ENCODE data around the gene PCLO. TPM values are rescaled to one million over a fixed set of nuclear protein-coding genes. Genes with fewer than 3 reads are reported as not detected.

Gene PCLO
- total RNA-seq, 1 experiment from 2014 or later, result 7.5 TPM

DNA sequence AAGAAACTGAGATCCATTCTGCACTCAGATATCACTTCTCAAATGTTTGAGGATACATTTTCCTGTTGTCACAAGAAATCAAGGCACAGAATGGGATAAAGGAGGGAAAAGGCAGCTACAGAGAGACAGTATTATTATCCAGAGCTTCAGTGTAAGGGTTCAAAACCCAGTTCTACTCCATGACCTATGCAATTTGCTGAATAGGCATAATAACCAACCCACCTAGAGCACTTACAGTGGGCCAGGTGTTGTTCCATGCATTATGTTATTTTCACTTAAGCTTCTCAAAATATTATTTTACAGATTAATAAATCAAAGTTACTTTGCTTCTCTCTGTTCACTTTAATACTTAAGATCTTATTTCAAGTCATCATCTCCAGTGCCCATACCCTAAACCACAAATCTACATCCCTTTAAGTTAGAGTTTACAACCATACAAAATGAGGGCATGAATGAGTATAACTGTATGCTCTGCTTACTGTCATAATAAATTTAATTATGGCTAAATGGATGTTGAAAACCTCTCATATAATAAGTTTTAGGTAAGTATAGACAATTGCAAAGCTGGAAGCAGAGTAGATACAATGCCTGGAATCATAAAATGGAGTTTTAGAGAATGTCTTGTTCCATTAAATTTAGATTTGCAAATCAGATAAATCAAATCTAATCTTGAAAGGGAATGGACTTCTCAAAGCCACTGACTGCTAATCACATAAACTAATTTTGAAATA is 28.1 kb upstream of the PCLO start:
- Histone ChIP-seq H3K9me2 (replicated peaks; ENCODE audit: low read length) (no peaks in the 10 kb centered on the region), H3F3A (ENCODE audit: low read length, unreplicated experiment) (no peaks in the 10 kb centered on the region), H4K20me1 (ENCODE audit: low read length) (no peaks in the 10 kb centered on the region), H3K9ac (ENCODE audit: low read length) (no peak overlapping the region), H3K27me3 (ENCODE audit: low read length) (no peaks in the 10 kb centered on the region), H2AFZ (ENCODE audit: low read length) (no peak overlapping the region), H3K36me3 (ENCODE audit: low read depth, low read length) (no peaks in the 10 kb centered on the region), H3K4me2 (ENCODE audit: low read length) (no peak overlapping the region), H3K27ac (ENCODE audit: low read length) (no peak overlapping the region), H3K4me1 (ENCODE audit: insufficient read depth, low read length) (no peaks in the 10 kb centered on the region), H3K4me3 (ENCODE audit: low read length) (no peak overlapping the region), H3K9me3 (ENCODE audit: low read length) (no peaks in the 10 kb centered on the region), H3K79me2 (ENCODE audit: low read length) (no peaks in the 10 kb centered on the region)
- TF ChIP-seq, protein P1, sequence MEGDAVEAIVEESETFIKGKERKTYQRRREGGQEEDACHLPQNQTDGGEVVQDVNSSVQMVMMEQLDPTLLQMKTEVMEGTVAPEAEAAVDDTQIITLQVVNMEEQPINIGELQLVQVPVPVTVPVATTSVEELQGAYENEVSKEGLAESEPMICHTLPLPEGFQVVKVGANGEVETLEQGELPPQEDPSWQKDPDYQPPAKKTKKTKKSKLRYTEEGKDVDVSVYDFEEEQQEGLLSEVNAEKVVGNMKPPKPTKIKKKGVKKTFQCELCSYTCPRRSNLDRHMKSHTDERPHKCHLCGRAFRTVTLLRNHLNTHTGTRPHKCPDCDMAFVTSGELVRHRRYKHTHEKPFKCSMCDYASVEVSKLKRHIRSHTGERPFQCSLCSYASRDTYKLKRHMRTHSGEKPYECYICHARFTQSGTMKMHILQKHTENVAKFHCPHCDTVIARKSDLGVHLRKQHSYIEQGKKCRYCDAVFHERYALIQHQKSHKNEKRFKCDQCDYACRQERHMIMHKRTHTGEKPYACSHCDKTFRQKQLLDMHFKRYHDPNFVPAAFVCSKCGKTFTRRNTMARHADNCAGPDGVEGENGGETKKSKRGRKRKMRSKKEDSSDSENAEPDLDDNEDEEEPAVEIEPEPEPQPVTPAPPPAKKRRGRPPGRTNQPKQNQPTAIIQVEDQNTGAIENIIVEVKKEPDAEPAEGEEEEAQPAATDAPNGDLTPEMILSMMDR (conservative IDR thresholded peaks at IDR 0.05; ENCODE audit: low read depth, low read length), result no peak
- TF ChIP-seq EZH2phosphoT487 (IDR thresholded peaks at IDR 0.05; ENCODE audit: borderline replicate concordance, low read length) (no peak), EZH2 (IDR thresholded peaks at IDR 0.05; ENCODE audit: low read length, unreplicated experiment) (no peak)
- BruUV-seq (replicated peaks), result no TSS peak
- ATAC-seq, result no peak
- intact Hi-C loops (cut with micrococcal nuclease), result no loop called here
- CTCF ChIA-PET, result no interaction called here
- DNase-seq, result no peak
- POLR2A ChIA-PET (ENCODE audit: unreplicated experiment), result no interaction called here

DNA sequence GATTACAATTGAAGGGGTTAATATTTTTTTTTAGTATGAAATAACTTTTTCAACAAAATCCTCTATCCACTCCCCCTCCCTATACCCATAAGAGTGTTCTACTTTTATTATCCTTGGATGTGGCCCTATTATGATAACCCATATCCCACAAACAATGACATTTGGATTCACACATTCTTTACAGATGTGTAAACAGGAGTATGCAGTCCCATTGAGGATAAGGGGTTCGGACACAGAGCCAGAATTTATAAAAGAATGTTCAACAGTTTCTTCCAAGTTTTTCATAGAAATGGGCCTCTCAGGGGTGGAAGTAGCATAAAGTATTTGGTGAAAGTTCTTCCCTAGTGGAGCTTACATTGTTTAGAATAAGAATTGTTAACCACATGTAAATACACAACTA is 16.1 kb upstream of the PCLO start:
- Histone ChIP-seq H2AFZ (ENCODE audit: low read length) (no peak overlapping the region), H3K9me2 (replicated peaks; ENCODE audit: low read length) (no peaks in the 10 kb centered on the region), H3K27me3 (ENCODE audit: low read length) (no peaks in the 10 kb centered on the region), H4K20me1 (ENCODE audit: low read length) (no peaks in the 10 kb centered on the region), H3K9ac (ENCODE audit: low read length) (no peak overlapping the region), H3K36me3 (ENCODE audit: low read depth, low read length) (no peaks in the 10 kb centered on the region), H3K4me3 (ENCODE audit: low read length) (no peak overlapping the region), H3K4me2 (ENCODE audit: low read length) (no peak overlapping the region), H3F3A (ENCODE audit: low read length, unreplicated experiment) (no peaks in the 10 kb centered on the region), H3K79me2 (ENCODE audit: low read length) (no peaks in the 10 kb centered on the region), H3K4me1 (ENCODE audit: insufficient read depth, low read length) (no peaks in the 10 kb centered on the region), H3K27ac (ENCODE audit: low read length) (no peak overlapping the region), H3K9me3 (ENCODE audit: low read length) (no peaks in the 10 kb centered on the region)
- no peak for DNase-seq
- ChIA-PET CTCF (no interaction called here), POLR2A (ENCODE audit: unreplicated experiment) (interaction anchor here (0.7 kb wide), 1 partner anchor 482 kb away, joined by 5 read pairs; no protein-coding TSS in a partner anchor)
- intact Hi-C loops (cut with micrococcal nuclease), result no loop called here
- no TSS peak for BruUV-seq (replicated peaks)
- ATAC-seq, result no peak
- TF ChIP-seq EZH2phosphoT487 (IDR thresholded peaks at IDR 0.05; ENCODE audit: borderline replicate concordance, low read length) (no peak), EZH2 (IDR thresholded peaks at IDR 0.05; ENCODE audit: low read length, unreplicated experiment) (no peak)
- TF ChIP-seq, protein P1 (conservative IDR thresholded peaks at IDR 0.05; ENCODE audit: low read depth, low read length), result no peak

DNA sequence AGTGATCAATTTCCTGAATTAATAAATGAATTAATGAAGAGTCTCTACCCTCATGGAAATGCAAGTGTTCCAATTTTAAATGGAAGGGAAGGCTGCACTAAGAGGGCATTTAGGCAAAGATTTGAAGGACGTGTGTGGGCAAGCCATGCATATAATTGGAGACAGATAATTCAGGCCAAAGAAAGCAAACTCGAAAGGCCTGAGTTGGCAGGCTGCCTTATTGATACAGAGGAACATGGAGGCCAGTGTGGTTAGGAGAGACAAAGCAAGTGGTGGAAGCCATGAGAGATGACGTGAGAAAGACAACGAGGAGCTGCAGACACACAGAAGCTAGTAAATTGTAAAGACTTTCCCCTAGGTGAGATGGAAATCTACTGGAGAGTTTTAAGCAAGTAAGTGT is 15.4 kb upstream of the PCLO start:
- no peaks in the 10 kb centered on the region for H3K36me3 ChIP-seq (ENCODE audit: low read depth, low read length)
- H3K4me1 ChIP-seq (ENCODE audit: insufficient read depth, low read length), result no peaks in the 10 kb centered on the region
- no peaks in the 10 kb centered on the region for H3K9me2 ChIP-seq (replicated peaks; ENCODE audit: low read length)
- DNase-seq (no peak), ATAC-seq (no peak)
- H3F3A ChIP-seq (ENCODE audit: low read length, unreplicated experiment), result no peaks in the 10 kb centered on the region
- ChIA-PET CTCF (no interaction called here), POLR2A (ENCODE audit: unreplicated experiment) (no interaction called here)
- no peak overlapping the region for H3K4me2 ChIP-seq (ENCODE audit: low read length)
- H2AFZ ChIP-seq (ENCODE audit: low read length), result no peak overlapping the region
- no peaks in the 10 kb centered on the region for H3K27me3 ChIP-seq (ENCODE audit: low read length)
- H3K9ac ChIP-seq (ENCODE audit: low read length), result no peak overlapping the region
- H3K9me3 ChIP-seq (ENCODE audit: low read length), result no peaks in the 10 kb centered on the region
- intact Hi-C loops (cut with micrococcal nuclease), result no loop called here
- H3K4me3 ChIP-seq (ENCODE audit: low read length), result no peak overlapping the region
- H3K79me2 ChIP-seq (ENCODE audit: low read length), result no peaks in the 10 kb centered on the region
- H3K27ac ChIP-seq (ENCODE audit: low read length), result no peak overlapping the region
- TF ChIP-seq, protein P1 (conservative IDR thresholded peaks at IDR 0.05; ENCODE audit: low read depth, low read length), result no peak
- TF ChIP-seq EZH2phosphoT487 (IDR thresholded peaks at IDR 0.05; ENCODE audit: borderline replicate concordance, low read length) (no peak), EZH2 (IDR thresholded peaks at IDR 0.05; ENCODE audit: low read length, unreplicated experiment) (no peak)
- no TSS peak for BruUV-seq (replicated peaks)
- no peaks in the 10 kb centered on the region for H4K20me1 ChIP-seq (ENCODE audit: low read length)
